NCI-H748 (cell line): ENCODE measurements around the gene PAX7.
"Not testable (repeated sequence)": the region's sequence is repeated elsewhere in the genome, so short reads cannot be mapped to it uniquely, and the experiment has no call there.

ENCODE experiments used
- DNase-seq: peaks from one replicate; lab custom pipeline; 2025; ENCODE audit not compliant: unreplicated experiment; lab: John Stamatoyannopoulos, UW

Gene PAX7

DNA sequence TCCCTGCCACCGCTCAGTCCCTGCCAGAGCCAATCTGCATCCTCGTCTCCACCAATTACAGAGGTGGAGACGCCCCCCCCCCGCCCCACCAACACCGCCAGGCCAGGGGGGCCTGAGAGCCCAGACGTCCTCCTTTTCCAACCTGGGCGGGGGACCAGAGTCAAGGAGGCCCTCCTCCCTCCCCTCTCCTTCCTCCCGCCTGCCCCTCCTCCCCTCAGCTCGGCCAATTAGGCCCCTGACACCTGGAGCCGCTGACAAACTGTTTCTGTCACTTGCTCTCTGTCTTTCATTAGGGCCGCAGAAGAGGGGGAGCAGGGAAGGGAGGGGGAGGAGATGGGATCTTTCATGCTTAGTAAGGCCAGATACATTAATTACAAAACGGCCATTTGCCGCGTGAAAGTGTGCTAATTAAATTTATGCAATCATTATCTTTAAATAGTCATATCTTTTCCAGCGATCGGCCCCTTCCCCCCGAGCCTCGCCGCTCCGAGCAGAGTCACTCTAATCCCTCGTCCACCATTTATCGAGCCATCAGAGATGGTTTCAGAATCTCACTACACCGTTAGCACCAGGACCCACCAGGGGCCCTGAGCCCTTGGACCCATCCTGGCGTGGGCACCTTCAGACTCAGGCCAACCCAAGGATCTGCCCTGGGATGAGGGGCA is 94.7 kb downstream of the PAX7 start:
- no peak for DNase-seq

DNA sequence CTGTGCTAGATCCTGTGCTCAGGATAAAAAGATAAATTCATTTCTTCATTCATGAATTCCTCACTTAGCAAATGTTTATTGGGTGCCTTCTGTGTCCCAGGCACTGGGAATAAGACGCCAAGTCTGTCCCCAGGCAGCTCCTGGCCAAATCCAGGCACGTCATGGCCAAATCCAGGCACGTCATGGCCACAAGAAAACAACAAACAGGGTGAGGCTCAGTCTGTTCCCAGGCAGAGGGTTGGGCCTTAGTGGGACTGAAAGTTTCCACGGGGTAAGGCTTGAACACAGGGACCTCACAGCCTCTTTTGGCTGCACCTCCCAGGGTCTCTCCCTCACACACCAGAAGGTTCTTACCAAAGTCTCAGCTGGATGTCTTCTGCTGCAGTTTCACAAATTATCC is 95.7 kb downstream of the PAX7 start:
- DNase-seq, result no peak

DNA sequence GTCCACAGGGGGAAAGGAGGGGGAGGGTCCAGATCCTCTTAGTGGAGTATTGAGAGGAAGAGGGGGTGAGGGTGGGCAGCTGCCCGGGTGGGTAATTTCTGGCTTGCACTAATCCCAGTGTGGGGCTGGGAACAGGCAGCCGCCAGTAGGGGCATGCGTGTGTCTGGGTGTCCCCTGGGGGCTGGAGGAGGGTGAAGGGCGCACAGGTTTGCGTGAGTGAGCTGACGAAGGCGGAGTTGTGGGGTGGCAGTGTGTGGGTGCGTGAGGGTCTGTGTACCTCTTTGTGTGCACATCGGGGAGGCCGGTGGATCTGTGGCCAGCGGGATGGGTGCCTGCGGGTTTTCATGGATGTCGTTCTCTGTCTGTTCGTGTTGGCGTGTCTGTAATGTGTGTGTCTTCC is 97.3 kb downstream of the PAX7 start:
- no peak for DNase-seq

DNA sequence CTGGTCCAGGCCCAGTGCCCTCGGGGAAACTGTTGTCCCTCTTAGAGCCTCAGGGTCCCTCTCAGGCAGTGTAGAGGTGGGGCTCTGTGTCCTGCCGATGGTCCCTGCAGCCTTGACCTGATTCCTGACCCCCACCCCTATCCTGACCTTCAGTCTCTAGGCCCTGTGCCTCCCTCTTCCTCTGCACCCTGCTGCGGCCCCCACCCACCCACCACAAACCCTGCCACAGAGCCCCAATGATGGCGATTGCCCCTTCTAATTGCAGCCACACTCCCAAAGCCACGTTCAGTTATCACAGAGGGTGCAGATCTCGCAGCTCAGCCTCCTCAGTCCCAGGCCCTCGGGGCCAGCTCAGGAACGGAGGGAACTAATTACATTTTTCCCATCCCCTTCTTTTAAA is 99.7 kb downstream of the PAX7 start:
- DNase-seq, result no peak

DNA sequence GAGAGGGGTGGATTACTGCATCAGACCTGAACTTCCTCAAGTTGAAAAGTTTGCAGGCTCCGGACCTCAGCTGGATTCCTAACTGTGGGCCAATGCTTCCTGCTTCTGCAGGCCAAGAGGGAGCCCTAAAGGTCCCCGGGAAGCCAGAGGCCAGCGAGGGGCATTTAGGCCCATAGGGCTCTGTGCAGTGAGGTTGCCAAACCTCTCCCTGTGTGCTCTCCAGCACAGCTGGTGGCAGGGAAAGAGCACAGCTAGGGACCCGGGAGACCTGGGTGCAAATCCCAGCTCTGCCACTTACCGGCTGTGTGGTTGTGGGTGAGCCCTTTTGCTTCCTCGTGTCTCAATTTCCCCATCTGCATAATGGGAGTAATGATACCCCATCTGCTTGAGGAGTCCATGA is 100.5 kb downstream of the PAX7 start:
- DNase-seq, result no peak

DNA sequence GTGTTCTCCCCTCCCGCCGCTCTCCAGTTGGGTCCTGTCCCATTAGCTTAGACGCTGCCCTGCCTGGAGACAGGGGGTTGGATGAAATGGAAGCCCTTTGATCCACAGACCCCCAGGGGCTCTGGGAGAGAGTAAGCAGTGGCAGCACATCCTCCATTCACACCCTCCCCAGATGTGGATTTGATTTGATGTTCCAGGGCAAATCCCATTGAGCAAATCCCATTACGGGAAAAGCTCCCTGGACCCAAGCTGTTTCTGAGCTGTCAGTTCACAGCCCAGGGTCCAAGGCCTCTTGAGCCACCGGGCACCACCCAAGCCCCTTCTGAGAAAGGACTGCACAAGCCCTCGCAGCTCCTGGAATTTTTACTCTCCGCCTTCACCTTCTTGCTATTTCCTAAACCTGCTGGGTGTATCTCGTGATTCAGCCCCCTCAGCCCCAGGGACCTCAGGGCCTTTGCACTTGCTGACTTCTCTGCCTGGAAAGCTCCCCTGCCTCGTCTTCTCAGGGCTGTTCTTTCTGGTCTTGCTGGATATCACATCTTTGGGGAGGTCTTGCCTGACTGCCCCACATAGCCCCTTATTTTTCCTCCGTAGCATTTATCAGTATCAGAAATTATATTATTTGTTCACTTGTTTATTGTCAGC is 101.1 kb downstream of the PAX7 start:
- no peak for DNase-seq

DNA sequence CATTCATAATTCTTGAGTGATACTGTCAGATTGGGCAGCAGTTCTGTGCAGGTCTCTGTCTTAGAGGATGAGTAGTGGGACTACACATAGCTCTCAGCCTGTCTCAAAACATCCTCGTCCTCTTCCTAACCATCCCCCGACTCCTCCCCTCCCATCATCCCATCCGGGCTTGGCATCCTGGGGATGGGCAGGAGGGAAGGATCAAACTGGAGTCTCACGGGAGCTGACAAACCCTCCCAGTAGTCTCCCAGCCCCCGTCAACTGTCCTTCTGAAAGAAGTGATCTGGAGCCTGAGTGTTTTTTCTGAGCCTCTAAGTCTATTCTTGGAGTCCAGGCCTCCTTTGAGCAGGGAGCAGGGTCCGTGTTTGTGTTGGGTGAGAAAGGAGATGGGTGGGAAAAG is 102.0 kb downstream of the PAX7 start:
- no peak for DNase-seq

DNA sequence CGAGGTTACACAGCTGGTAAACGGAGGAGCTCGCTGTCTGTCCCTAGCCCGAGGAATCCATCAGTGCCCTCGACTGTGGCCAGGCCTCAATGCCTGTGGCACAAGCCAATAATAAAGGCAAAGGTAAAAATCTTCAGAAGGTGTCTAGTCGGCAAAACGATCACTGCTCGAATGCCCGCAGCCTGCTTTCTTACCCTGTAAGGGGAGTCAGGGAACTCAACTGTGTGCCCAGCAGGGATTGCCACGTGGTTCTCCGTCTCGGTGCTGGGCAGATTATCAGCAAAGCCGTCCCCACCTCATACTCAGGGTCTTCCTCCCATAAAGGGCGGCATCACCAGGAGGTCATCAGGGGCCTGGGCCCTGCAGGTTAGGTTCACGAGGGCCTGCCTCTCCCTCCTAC is 103.4 kb downstream of the PAX7 start:
- no peak for DNase-seq

DNA sequence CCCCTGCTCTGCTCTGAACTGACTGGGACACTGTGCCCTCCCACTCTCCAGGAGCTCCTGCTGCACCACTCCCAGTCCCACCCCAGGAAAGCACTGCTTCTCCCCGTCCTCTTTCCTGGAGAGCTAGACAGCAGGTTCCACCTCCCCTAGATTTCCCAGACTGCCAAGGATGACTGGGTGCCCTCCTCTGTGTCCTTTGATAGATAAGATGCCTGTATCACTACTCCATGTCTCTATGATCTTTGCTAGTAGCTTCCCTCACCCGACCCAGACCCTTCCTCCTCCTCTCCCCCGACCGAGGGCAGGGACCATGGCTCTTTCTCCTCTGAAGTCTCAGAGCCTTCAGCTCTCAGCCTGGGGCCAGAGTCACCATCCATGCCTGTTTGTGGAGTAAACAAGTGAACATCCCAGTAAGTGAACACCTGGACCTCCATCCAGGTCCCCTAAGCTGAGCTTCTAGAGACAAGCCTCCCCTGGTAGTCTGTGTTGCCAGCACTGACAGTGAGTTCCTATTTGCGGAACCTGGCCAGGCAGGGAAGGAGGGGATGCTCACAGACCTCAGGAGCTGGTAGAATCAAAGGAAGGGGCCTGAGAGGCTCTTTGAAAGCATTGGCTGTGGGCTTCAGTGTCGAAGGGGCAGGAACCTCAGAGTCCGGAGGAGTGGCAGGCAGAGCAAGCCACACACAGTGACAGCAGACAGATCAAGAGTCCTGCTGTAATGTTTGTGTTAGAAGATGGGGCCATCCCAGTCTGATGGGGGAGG is 104.0 kb downstream of the PAX7 start:
- DNase-seq, result no peak

DNA sequence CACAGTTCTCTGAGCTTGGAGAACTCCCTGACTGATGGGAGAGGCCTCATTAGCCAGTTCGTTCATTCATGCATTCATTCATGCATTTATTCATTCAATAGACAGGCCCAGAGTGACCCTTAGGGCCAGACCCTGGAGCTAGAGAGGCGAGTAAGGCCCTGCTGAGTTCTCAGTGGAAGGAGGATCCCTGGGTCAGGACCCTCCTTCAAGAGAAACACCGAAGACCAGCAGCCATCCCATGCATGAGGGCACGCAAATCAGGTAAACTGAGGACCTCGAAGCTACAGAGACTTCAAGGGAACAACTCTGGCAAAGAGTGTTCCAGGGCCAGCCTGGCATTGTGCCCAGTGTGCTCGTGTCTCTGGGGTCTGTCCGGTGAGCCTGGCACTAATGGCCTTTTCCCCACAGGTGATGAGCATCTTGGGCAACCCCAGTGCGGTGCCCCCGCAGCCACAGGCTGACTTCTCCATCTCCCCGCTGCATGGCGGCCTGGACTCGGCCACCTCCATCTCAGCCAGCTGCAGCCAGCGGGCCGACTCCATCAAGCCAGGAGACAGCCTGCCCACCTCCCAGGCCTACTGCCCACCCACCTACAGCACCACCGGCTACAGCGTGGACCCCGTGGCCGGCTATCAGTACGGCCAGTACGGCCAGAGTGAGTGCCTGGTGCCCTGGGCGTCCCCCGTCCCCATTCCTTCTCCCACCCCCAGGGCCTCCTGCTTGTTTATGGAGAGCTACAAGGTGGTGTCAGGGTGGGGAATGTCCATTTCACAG is 104.8 kb downstream of the PAX7 start:
- no peak for DNase-seq

DNA sequence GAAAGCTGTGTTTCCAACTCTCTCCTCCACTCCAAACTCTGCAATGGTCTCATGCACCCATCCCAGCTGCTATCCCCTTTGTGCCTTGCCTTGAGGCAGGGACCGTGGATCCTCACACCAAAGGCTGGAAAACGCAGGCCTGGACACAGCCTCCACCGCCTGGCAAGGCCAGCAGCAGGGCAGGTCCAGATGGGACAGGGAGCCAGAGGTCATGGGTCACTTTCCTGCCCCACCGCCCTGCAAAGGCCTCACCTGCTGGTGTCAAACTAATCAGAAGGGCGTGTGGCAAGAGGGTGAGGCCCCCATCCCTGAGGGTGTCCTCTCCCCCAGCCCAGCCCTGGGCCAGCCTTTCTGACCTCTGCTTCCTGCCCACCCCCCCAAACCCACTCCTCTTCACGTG is 106.3 kb downstream of the PAX7 start:
- DNase-seq, result no peak

DNA sequence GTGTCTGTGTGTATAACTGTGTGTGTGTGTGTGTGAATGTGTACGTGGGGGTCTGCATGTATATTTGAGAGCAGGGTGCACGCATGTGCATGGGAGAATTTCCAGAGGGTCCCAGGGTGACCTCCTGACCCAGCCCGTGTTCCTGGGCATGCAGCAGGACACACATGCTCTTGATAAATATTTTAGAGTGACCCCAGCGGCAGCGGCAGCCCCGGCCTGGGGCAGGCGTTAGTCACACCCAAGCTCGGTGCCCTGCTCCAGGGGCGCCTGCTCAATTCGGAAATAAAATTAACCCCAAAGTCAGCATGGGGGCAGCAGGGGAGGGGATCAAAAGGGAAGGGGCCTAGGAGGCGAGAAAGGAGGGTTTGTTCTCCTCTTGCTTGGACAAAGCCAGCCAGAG is 107.5 kb downstream of the PAX7 start:
- DNase-seq, result no peak

DNA sequence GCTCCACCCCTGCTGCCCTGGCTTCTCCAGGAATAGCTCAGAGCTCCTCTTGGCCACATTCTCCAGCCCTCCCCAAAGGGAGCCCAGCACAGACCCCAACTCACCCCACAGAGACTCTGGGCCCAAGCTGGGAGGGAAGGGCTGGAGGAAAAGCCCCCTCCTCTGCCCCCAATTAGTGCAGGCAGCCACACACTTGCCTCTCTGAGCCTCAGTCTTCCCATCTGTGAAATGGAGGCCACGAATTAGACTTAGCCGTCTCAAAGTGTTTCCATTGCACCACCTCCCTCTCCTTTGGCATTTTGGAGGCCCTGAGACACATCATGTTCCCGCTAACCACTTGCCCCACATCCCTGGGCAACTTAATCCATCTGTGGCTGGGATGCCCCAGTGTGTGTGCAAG is 108.0 kb downstream of the PAX7 start:
- DNase-seq, result no peak

DNA sequence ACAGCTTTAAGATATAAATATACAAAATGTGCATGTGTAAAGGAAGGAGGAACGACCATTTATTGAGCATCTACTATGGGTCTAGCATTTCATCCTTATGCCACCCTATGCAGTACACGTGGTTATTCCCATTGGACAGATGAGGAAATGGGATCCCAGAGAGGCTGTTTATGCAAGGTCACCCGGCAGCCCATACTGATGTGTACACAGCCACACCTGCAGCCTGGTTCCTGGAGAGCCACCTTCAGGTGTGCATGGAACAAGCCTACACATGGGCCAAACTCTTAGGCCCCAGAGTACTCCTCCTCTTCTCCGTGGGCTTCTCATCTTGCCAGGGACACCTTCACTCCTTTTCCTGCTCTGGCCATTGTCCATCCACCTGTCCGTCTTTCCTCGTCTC is 108.8 kb downstream of the PAX7 start:
- DNase-seq, result no peak

DNA sequence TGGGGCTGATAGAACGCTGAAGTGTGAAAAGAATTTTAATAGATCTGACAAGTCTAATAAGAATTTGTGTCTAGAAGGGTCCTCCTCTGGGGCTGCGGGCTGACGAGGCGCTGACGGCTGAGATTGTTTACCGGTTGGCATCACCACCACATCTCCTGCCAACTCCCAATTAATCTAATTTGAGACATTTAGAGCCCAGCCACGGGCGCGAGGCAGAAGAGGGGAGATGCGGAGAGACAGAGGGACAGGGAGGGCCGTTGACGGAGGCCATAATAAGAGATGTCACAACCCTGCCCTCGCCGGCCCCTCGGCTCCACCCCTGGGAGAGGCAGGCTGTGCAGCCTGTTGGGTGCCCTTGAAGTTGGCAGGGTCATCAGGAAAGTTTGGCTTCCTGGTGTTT is 109.3 kb downstream of the PAX7 start:
- no peak for DNase-seq

DNA sequence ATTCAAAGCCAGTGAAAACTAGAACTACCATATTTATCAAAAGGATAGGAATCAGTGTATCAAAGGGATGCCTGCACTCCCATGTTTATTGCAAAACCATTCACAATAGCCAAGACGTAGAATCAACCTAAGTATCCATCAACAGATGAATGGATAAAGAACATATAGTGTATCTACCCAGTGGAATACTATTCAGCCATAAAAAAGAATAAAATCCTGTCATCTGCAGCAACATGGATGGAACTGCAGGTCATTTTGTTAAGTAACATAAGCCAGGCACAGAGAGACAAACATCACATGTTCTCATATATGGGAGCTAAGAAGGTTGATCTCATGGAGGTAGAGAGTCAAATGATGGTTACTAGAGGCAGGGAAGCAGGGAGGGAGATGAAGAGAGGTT is 110.0 kb downstream of the PAX7 start:
- DNase-seq, result no peak

DNA sequence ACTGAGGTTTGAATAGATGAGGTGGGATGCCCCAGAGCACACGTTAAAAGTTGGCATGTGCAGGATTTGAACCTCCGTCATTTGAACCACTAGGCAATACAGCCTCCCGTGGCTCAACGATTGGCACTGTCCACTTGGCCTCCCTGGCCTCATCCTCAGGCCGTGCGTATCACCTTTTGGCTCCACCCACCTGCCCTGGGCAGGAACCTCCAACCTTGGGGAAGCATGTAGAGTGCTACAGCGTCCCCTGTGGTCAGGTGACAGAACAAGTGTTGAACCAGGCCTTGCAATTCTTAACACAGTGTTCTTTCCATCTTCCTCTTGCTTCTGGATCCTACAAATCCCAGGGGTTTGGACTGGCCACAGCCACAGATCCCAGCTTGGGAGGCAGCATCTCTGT is 112.6 kb downstream of the PAX7 start:
- no peak for DNase-seq

DNA sequence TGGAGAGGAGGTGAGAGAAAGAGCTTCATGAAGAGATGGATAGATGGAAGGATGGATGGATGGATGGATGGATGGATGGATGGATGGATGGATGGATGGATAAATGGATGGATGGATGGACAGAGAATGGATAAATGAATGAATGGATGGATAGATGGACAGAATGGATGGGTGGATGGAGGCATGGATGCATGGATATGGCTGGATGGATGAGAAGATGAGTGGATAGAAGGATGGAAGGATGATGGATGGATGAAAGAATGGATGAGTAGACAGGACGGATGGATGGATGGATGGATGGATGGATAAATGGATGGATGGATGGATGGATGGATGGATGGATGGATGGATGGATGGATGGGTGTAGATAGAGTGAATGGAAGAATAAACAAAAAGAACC is 113.7 kb downstream of the PAX7 start:
- DNase-seq, result not testable (repeated sequence)

DNA sequence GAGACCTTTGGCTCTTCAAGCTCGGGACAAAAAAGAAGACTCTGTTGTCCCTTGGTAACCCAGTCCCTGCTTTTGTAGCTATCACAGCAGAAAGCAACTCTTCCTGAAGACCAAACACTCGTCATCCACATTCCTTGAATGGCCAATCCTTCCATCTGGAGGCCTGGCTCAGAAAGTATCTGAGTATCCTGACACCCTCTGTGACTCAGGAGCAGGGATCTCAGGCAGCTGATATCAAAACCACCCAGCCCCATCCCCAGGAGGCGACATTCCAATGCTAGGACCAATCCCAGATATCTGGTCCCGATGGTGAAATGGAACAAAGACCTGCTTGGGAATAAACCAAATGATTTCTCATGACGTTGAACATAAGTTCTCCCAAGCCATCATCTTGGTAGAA is 116.3 kb downstream of the PAX7 start:
- DNase-seq, result no peak

DNA sequence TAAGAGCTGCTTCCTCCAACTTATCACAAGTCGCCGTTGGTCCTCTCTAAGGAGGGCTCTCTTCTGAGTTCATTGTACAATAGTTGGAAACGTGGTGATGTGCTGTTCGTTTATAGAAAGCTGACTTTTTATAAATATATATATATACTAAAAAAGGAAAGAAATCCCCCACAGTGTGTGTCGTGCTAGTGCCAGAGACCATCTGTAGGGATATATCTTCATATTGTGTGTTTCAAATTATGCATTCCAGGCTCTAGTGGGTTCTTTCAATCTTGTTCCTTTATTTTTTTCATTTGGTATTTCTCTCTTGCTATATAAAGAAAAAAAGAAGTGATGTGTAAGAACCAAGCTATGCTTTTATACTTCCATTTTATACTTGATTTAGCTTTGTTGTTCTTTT is 117.0 kb downstream of the PAX7 start:
- no peak for DNase-seq

DNA sequence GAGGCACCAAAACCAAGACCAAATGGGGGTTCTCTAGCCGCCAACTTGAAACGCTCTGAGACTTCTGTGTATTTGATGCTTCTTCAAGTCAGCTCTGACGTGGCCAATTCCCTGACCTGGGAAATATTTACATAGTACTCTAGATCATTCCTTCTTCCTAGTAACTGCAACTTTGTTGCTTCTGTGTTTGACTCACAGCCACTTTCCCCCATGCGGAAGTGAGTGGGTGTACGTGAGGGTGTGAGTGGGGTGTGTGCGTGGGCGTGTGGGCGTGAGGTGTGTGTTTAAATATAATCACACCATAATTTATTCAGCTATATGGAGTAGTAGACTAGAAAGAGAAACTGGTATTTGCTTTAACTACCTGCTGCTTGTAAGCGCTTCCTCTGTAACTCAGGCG is 117.8 kb downstream of the PAX7 start:
- DNase-seq, result no peak

DNA sequence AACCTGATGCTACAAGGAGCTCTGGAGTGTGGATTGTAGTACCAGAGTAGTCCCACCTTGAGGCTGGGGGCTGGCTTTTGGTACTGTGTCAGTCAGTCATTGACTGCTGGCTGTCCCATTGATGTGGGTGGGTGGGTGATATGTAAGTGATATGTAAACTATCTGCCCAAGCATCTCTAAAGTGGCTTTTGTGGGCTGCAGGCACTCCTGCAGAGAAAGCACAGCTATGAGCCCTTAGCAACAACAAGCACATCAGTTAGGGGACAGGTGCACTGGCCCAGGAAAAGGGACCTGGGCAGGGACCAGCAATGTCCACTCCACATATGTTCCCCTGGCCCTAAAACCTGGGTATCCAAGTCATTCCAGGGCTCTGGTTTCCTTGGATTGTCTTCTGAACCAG is 118.9 kb downstream of the PAX7 start:
- DNase-seq, result no peak
